GM12892 (cell line): Measurements from ENCODE around the gene SPDYE16.
"Not testable (repeated sequence)": the region's sequence is repeated elsewhere in the genome, so short reads cannot be mapped to it uniquely, and the experiment has no call there.

Experiments used
- POLR2A ChIP-seq: IDR thresholded peaks from 2 replicates; pipeline ENCODE4 v1.6.1; 2011; ENCODE audit warnings: low read depth, low read length, control low read depth
- POLR2AphosphoS5 ChIP-seq: IDR thresholded peaks from 2 replicates; pipeline ENCODE4 v1.6.1; 2011; ENCODE audit warnings: low read depth, low read length, control low read depth
- TAF1 ChIP-seq: IDR thresholded peaks from 2 replicates; pipeline ENCODE4 v1.6.1; 2011; ENCODE audit warnings: low read depth, mild to moderate bottlenecking, control low read depth, low read length, borderline replicate concordance

- not testable (repeated sequence) for TF ChIP-seq POLR2A, POLR2AphosphoS5, TAF1
Measured at GRCh38 chr7:76568742-76569141, 25.6 kb upstream of the SPDYE16 start.
